Measurements from ENCODE around the gene ECT2.
"Not testable (repeated sequence)": the region's sequence is repeated elsewhere in the genome, so short reads cannot be mapped to it uniquely, and the experiment has no call there.

Gene ECT2

GRCh38 chr3:172750368-172751174 is at the start of gene ECT2:
TSS of gene ECT2 (plus strand) at chr3:172750726. CDS start at chr3:172754531, 3,805 bp downstream.
- DNase-seq (ENCODE audit: low read depth in 2 of 2): peak; percentile 96 to 97

- DNase-seq (ENCODE audit: low read depth in 2 of 2): no peak
Observed at GRCh38 chr3:172700936-172701455, 49.5 kb upstream of the ECT2 start.

- DNase-seq (ENCODE audit: low read depth in 2 of 2): no peak
Observed at GRCh38 chr3:172701751-172702150, 48.8 kb upstream of the ECT2 start.

- no peak for DNase-seq (ENCODE audit: low read depth in 2 of 2)
Observed at GRCh38 chr3:172702256-172702655, 48.3 kb upstream of the ECT2 start.

- not testable (repeated sequence) for DNase-seq (ENCODE audit: low read depth in 2 of 2)
Observed at GRCh38 chr3:172702731-172703130, 47.8 kb upstream of the ECT2 start.

- DNase-seq (ENCODE audit: low read depth in 2 of 2): no peak
Observed at GRCh38 chr3:172704001-172704400, 46.5 kb upstream of the ECT2 start.

- no peak for DNase-seq (ENCODE audit: low read depth in 2 of 2)
Observed at GRCh38 chr3:172705170-172705569, 45.4 kb upstream of the ECT2 start.

- DNase-seq (ENCODE audit: low read depth in 2 of 2): no peak
Observed at GRCh38 chr3:172707030-172707429, 43.5 kb upstream of the ECT2 start.

GRCh38 chr3:172707967-172708366 is 42.6 kb upstream of the ECT2 start:
- DNase-seq (ENCODE audit: low read depth in 2 of 2): no peak

- DNase-seq (ENCODE audit: low read depth in 2 of 2): no peak
Observed at GRCh38 chr3:172708921-172709773, 41.4 kb upstream of the ECT2 start.

- peak in 1 of 2 donors; percentile 5 for DNase-seq (ENCODE audit: low read depth in 2 of 2)
Observed at GRCh38 chr3:172709774-172710663, 40.5 kb upstream of the ECT2 start.

GRCh38 chr3:172710664-172711453 is 39.7 kb upstream of the ECT2 start, which contains the start of gene NCEH1:
TSS of gene NCEH1 (minus strand) at chr3:172711067. CDS start at chr3:172710984, 83 bp downstream.
- DNase-seq (ENCODE audit: low read depth in 2 of 2): peak; percentile 59 to 67

- no peak for DNase-seq (ENCODE audit: low read depth in 2 of 2)
Observed at GRCh38 chr3:172711454-172711795, 39.1 kb upstream of the ECT2 start.

GRCh38 chr3:172713316-172713715 is 37.2 kb upstream of the ECT2 start:
- DNase-seq (ENCODE audit: low read depth in 2 of 2): no peak

- no peak for DNase-seq (ENCODE audit: low read depth in 2 of 2)
Observed at GRCh38 chr3:172716476-172716875, 34.0 kb upstream of the ECT2 start.

- no peak for DNase-seq (ENCODE audit: low read depth in 2 of 2)
Observed at GRCh38 chr3:172717493-172718088, 32.9 kb upstream of the ECT2 start.

- DNase-seq (ENCODE audit: low read depth in 2 of 2): not testable (repeated sequence)
Observed at GRCh38 chr3:172722536-172723040, 27.9 kb upstream of the ECT2 start.

GRCh38 chr3:172726380-172726779 is 24.1 kb upstream of the ECT2 start:
- DNase-seq (ENCODE audit: low read depth in 2 of 2): no peak

- no peak for DNase-seq (ENCODE audit: low read depth in 2 of 2)
Observed at GRCh38 chr3:172735014-172735413, 15.5 kb upstream of the ECT2 start.

- DNase-seq (ENCODE audit: low read depth in 2 of 2): no peak
Observed at GRCh38 chr3:172739462-172739861, 11.1 kb upstream of the ECT2 start.
